Activated CD8-positive, alpha-beta memory T cell treated with anti-CD3 and anti-CD28 coated beads, Interleukin-2, amount 50 U/mL, for 1 hour (primary cell): ENCODE data around the gene KPNA6.
"Not testable (repeated sequence)": the region's sequence is repeated elsewhere in the genome, so short reads cannot be mapped to it uniquely, and the experiment has no call there.

Experiments used
- DNase-seq: peaks from one replicate; pipeline ENCODE4 v3.0.0-alpha.2; 2020; ENCODE audit errors: extremely low read depth

The KPNA6 gene

DNA sequence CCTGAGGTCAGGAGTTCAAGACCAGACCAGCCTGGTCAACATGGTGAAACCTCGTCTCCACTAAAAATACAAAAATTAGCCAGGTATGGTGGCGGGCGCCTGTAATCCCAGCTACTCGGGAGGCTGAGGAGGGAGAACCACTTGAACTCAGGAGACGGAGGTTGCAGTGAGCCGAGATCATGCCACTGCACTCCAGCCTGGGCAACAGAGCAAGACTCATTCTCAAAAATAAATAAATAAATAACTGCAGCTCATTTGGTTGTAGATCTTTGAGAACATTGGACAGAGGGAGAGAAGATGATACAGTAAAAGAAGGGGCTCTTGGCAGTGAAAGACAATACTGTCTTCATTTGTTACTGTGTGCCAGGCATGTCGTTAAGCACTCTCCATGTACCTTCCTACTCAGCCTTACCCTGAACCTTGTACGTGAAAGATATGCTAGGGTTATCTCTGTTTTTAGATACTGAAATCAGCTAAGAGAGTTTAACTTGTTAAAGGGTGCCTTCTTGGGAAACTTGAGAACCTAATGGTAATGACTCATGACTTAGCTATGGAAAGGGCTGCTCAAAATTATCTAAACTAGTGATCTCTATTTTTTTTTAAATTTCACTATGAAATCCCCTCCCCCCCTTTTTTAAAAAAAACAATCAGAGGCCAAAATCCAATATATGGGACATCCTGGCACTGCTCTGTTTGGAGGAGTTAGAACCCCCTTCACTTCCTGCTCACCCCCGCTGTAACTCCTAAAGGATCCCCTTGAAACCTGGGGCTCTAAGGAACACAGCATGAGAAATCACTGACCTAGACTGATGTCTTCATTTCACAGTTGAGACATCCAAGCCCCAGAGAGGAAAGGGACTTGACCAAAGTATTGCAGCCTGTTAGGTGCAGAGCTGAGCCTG, 6.8 kb upstream of the KPNA6 start:
- DNase-seq = no peak

DNA sequence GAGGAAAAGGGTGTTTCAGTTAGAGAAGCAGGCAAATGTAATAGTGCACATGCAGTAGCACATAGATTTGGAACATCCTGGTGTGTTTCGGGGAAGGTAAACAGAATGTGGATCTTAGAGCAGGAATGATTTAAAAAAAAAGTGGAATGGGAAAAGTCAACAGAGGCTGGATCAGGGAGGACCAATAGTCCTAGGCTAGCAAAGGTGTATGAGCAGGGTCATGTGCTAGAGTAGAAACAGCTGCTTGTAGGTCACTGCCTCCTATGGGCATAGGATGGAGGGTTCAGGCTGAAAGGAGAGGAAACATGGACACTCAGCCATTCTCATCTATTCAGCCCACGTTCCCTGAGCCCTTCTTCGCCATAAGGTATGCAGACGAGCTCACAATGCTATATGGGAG, 3.7 kb upstream of the KPNA6 start:
- DNase-seq = no peak

DNA sequence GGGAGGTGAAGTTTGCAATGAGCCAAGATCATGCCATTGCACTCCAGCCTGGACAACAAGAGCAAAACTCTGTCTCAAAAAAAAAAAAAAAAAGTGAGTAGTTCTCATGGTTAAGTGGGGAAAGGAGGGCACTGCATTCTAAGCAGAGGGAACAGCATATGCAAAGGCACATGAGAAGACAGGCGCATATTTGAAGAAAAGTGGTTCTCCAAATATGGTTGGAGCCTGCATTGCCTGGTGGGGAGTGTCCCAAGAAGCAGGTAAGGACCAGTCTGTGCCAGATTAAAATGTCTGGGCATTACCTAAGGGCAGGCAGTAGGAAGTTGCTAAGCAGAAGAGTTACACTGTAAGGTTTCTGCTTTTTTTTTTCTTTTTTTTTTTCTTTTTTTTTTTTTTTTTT, 2.5 kb upstream of the KPNA6 start:
- DNase-seq = no peak

DNA sequence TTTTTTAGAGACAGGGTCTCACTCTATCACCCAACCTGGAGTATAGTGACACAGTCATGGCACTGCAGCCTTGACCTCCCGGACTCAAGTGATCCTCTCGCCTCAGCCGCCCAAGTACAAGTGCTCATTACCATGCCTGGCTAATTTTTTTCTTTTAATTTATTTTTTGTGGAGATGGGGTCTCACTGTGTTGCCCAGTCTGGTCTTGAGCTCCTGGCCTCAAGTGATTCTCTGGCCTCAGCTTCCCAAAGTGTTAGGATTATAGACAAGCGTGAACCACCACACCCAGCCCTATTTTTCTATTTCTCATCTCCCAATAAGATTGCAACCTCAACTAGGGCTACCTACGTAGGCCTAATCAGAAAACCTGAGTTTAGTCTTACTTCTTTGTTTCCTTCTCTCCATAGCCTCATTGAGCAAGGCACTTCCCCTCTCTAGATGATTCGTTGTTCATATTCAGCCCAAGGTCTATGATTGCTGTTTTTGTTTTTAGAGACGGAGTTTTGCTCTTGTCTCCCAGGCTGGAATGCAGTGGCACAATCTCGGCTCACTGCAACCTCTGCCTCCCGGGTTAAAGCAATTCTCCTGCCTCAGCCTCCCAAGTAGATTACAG, 1.1 kb upstream of the KPNA6 start:
- no peak for DNase-seq

DNA sequence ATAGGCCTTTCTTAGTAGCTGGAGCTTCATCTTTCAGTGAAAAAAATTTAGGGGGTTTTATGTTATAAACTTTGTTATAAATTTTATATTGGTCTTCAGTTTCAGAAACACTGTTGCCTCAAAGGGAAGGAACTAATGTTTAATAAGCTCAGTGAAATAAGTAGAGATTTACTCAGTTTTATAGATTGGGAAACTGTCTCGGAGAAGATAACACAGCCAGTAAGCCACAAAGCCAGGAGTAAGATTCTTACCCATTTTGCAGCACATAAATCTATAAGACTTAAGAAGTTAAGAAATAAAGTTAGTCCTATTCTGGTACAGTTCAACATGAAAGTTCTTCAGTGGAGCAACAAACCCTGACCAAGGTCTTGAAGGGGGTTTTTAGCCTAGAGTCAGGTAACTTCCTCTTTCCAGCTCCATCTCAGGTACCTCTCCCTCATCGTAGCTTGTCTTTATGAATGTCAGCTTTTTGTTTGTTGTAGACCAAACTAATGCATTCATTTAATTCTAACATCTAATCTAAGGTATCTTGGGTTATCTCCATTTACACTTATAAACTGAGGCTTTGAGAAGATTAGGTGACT, 3.3 kb downstream of the KPNA6 start:
- DNase-seq = no peak

DNA sequence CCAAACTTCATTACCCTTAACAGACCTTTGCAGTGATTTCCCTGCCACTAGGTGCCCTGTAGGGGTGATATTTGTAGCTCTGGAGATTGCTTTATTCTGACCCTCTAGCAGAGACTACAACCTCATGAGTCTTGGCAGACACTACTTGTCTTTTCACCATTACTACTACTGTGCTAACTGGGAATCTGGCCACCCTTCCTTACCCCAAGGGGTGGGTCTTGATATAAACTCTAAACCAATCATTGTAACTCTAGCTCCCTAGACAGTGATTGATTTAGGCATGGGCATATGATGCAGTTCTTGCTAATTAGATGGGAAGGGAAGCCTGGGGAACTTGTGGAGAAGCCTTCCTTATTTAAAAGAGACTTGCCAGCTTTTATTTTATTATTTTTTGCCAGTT, 3.9 kb downstream of the KPNA6 start:
- DNase-seq = no peak

DNA sequence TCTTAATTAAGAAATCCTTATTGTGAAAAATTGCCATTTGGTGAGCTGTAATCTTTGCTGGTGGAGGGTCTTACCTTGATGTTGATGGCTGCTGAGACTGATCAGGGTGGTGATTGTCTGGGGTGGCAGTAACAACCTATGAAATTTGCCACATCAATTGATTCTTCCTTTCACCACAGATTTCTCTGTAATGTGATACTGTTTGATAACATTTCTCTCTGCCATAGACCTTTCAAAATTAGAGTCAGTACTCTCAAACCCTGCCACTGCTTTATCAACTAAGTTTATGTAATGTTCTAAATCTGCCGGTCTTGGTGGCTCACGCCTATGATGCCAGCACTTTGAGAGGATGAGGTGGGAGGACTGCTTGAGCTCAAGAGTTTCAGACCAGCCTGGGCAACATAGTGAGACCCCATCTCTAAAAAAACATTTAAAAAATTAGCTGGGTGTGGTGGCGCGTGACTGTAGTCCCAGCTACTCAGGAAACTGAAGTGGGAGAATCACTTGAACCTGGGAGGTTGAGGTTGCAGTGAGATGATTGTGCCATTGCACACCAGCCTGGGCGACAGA, 5.0 kb downstream of the KPNA6 start:
- no peak for DNase-seq

DNA sequence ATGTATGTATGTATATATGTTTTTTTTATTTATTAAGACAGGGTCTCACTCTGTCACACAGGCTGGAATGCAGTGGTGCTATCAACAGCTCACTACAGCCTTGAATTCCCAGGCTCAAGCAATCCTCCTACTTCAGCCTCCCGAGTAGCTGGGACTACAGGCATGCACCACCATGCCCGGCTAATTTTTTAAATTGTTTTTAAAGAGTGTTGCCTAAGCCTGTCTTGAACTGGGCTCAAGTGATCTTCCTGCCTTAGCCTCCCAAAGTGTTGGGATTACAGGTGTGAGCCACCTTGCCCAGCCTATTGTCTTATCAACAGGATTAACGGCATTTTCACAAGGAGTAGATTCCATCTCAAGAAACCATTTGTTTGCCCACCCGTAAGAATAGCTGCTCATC, 5.6 kb downstream of the KPNA6 start:
- DNase-seq = not testable (repeated sequence)

DNA sequence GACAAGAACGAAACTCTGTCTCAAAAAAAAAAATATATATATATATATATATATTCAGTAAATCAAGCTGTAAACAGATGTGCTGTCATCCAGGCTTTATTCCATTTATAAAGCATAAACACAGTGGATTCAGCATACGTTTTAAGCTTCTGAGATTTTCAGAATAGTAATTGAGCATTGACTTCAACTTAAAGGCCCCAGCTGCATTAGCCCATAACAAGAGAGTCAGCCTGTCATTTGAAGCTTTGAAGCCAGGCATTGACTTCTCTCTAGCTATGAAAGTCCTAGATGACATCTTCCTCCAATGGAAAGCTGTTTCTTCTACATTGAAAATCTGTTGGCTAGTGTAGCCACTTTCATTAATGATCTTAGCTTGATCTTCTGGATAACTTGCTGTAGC, 6.6 kb downstream of the KPNA6 start:
- DNase-seq = no peak

DNA sequence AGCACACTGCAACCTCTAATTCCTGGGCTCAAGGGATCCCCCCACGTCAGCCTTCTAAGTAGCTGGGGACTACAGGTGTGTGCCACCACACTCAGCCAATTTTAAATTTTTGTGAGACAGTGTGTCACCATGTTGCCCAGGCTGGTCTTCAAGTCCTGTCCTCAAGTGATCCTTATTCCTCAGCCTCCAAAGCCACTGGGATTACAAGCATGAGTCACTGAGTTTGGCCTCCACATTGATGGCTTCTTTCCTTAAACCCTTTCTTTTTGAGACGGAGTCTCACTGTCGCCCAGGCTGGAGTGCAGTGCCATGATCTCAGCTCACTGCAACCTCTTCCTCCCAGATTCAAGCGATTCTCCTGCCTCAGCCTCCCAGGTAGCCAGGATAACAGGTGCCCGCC, 7.6 kb downstream of the KPNA6 start:
- DNase-seq = no peak

DNA sequence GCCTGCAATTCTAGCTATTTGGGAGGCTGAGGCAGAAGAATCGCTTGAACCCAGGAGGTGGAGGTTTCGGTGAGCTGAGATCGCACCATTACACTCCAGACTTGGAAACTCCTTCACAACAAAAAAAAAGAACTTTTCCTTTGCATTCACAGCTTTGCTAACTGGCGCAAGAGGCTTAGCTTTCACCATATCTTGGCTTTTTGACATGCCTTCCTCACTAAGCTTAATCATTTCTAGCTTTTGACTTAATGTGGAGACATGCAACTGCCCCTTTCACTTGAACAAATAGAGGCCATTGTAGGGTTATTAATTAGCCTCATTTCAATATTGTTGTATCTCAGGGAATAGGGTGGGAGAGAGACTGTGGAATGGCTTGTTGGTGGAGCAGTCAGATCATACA, 8.7 kb downstream of the KPNA6 start:
- DNase-seq = no peak

DNA sequence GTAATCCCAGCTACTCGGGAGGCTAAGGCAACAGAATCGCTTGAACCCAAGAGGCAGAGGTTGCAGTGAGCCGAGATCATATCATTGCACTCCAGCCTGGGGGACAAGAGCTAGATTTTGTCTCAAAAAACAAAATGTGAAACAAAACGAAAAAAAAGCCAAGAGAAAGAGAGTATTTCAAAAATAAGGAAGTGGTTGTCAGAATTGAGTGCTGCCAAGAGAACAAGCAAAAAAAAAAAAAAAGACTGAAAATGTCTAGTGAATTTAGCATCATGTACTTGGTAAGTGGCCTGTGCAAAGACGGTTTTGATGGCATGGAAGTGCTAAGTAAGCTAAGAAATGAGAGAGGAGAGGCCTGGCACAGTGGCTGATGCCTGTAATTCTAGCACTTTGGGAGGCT, 14.3 kb downstream of the KPNA6 start:
- DNase-seq = no peak

DNA sequence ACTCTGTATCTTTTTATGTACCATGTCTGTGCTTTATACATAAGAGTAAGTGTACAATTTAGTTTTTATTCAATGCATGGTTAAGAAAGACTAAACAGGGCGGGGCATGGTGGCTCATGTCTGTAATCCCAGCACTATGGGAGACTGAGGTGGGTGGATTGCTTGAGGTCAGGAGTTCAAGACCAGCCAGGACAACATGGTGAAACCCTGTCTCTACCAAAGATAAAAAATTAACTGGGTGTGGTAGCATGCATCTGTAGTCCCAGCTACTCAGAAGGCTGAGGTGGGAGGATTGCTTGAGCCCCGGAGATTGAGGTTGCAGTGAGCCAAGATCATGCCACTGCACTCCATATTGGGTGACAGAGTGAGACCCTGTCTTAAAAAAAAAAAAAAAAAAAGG, 15.5 kb downstream of the KPNA6 start:
- not testable (repeated sequence) for DNase-seq

DNA sequence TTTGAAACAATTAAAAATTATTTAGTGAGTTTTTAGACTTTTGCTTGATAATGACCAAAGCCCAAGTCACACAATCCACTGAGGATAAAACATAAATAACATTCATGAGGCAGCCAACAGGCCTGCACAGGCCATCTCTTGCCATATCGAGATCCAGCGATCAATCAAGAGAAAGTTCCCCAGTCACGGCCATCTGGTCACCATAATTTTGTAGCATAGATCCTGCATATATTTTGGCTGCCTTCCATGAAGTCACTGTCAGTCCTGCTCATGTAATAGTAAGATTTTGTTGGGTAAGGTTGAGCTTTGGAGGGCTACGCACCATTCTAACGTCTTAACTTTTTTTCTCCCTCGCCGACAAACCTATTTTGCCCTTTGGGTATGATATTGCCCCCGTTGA, 17.5 kb downstream of the KPNA6 start:
- no peak for DNase-seq

DNA sequence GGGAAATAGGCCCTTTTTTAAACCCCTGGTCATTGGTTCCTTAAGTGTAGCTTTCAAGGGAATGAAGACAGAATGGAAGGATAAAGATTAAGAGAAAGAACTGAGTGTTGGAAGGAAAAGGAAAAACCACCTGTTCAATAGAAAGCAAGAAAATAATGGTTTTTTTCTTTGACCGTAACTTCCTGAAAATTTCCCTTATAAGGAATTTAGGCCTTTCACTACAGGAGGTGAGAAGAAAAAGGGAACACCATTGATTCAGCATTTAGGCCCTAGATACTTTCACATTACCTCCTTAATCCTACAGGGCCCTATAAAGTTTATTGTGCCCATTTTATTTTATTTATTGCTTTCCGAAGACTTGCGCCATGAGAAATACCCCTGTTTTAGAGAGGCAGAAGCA, 18.9 kb downstream of the KPNA6 start:
- no peak for DNase-seq

DNA sequence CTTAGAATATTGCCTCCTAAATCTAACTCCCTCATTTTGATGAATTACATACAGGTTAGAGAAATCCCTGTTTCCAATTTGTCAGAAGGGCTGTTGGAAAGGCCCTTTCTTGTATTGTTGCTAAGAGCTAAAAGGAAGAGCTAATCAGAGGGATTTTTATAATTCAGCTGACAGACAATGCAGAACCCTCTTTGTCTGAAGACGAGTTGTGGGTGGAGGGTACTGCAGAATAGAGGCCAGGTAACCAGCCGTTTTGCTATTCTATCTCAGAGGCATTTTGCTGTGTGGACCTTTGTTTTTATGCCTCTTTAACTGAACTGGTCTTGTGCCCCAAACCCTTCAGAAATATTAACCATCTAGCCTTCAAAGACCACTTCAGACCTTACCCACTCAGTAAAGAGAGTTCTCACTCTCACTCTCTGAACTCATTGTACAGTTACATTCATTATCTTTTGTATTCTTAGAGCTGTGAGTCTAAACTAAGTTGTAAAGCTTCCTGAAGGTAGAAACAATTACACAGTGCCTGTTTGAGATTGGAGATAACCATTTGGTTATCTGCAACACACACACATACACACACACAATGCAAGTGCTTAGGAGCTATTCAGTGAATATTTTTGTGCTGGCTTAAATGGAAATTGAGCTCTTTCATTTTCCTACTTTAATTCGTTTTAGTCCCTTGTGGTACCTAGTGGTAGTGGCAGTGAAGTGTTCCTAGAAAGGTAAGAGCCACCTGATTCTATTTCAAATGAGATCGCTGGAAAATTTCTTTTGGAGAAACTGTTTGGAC, 19.7 kb downstream of the KPNA6 start:
- no peak for DNase-seq

DNA sequence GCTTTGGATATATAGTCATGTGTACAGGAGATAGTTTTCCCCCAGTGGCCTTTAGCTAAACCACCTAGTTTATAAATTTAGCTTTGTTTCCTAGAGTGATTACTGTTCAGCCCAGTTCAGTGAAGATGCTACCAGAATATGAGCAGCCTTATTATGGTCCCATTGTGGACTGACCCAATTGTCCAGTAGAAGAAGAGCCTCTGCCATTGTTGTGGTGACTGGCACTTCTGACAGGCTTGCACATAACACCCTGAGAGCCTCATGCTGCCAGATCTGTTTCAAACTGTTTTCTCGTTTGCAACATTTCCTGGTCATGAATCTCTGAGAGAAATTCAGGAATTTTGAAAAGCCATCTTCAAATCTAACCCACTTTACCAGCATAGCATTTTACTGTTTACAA, 20.6 kb downstream of the KPNA6 start:
- DNase-seq = no peak

DNA sequence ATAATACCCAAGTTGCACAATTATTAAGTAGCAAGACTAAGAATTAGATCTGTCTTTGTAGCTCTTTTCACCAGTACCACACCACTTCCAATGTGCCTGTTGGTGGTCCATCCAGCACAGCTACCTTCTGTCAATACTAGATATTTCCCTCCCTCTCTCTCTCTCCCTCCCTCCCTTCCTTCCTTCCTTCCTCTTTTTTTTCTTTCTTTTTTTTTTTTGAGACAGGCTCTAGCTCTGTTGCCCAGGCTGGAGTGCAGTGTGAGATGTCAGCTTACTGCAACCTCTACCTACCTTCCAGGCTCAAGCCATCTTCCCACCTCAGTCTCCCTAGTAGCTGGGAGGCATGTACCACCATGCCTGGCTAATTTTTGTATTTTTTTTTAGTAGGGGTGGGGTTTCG, 21.1 kb downstream of the KPNA6 start:
- no peak for DNase-seq

DNA sequence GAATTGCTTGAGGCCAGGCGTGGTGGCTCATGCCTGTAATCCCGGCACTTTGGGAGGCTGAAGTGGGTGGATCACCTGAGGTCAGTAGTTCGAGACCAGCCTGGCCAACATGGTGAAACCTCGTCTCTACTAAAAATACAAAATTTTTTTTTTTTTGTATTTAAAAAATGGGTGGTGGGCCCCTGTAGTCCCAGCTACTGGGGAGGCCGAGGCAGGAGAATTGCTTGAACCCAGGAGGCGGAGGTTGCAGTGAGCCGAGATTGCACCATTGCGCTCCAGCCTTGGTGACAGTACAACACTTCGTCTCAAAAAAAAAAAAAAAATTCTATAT, 26.1 kb downstream of the KPNA6 start:
- not testable (repeated sequence) for DNase-seq

DNA sequence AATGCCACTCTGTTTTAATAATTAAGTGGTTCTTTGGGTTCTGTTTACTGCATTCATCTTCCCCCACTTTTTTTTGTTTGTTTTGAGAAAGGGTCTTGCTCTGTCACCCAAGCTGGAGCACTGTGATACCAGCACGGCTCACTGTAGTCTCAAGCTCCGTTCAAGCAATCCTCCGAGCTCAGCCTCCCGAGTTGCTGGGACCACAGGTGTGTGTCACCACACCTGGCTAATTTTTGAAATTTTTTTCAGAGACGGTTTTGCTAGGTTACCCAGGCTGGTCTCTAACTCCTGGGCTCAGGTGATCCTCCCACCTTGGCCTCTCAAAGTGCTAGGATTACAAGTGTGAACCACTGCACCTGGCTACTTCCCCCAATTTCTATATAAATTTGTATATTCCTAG, 29.3 kb downstream of the KPNA6 start:
- no peak for DNase-seq

DNA sequence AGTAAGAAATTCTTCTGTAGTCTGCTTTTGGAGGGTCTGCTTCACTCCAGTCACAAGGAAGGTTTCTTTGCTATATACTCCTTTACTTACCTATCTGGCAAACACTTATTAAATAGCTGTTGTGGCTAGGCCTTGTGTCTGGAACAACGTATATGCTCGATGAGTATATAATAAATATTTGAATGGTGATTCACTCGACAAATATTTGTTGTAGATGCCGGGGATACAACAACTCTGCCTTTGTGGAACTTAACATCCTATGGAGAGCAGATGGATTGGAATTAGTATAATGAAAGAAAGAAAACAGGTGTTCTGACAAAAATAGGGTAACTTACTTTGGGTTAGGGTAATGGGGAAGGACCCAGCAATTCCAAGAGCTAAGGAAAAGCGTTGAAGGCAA, 31.1 kb downstream of the KPNA6 start:
- DNase-seq = no peak
